HUES6 (cell line): ENCODE results near the gene HIP1.
"Not testable (repeated sequence)": the region's sequence is repeated elsewhere in the genome, so short reads cannot be mapped to it uniquely, and the experiment has no call there.

Experiments
- H3K27ac ChIP-seq: 2 replicates; pipeline ENCODE4 v1.7.0; 2013; ENCODE audit warnings: low read depth, mild to moderate bottlenecking, low read length, inconsistent platforms
- H3K27me3 ChIP-seq: 2 replicates; pipeline ENCODE4 v1.6.1; 2013; ENCODE audit warnings: low read length; ENCODE audit not compliant: control insufficient read depth, insufficient read depth
- H3K36me3 ChIP-seq: 2 replicates; pipeline ENCODE4 v1.6.1; 2013; ENCODE audit warnings: low read length; ENCODE audit not compliant: control insufficient read depth, insufficient read depth
- H3K4me1 ChIP-seq: 2 replicates; pipeline ENCODE4 v1.6.1; 2013; ENCODE audit warnings: low read length; ENCODE audit not compliant: control insufficient read depth, insufficient read depth
- H3K4me3 ChIP-seq: 2 replicates; pipeline ENCODE4 v1.5.1; 2013; ENCODE audit warnings: low read depth, low read length
- H3K9ac ChIP-seq: one replicate; pipeline ENCODE4 v1.6.1; 2013; ENCODE audit warnings: mild to moderate bottlenecking, low read length
- H3K9me3 ChIP-seq: 2 replicates; pipeline ENCODE4 v1.6.1; 2013; ENCODE audit warnings: low read depth, low read length; ENCODE audit not compliant: control insufficient read depth, insufficient read depth

HIP1 gene

DNA sequence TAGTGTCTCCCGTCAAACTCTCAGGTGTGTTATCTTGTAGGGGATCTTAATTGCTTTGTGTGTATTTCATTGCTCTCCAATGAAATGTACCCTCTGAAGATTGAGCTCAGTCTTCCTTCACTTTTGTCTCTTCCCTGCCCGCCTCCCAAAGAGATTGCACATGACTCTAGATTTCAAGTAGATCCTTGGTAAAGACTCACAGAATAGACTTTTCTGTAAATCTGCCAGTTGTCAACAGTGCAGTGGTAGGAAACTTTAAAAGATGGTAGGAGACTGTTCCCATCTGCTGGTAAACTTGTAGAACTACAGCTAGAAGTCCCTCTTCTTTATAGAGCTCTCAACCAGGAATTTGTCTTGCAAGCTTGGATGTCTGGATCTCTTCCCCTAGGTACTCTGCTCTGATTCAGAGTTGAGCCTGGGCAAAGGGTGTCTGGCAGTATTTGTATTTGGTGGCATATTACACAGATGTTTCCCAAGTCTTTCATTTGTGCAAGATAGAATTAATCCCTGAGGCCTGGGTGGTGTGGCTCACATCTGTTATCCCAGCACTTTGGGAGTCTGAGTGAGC lies 23.7 kb upstream of the HIP1 start:
- Histone ChIP-seq H3K4me3 (no peak overlapping the region), H3K27me3 (no peaks in the 10 kb centered on the region), H3K4me1 (no peaks in the 10 kb centered on the region), H3K36me3 (no peaks in the 10 kb centered on the region), H3K27ac (no peak overlapping the region), H3K9me3 (peaks cover 2% of the 10 kb centered on the region; the same call in 1 of the 2 replicates), H3K9ac (no peak overlapping the region)

DNA sequence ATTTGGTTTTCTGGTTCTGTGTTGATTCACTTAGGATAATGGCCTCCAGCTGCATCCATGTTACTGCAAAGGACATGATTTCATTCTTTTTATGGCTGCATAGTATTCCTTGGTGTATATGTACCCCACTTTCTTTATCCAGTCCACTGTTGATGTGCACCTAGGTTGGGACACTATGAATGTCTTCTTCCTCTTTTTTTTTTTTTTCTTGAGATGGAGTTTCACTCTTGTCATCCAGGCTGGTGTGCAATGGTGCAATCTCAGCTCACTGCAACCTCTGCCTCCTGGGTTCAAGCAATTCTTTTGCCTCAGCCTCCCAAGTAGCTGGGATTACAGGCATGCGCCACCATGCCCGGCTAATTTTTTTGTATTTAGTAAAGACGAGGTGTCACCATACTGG lies 23.1 kb upstream of the HIP1 start:
- not testable (repeated sequence) for H3K9ac ChIP-seq, H3K9me3 ChIP-seq, H3K27me3 ChIP-seq, H3K4me3 ChIP-seq, H3K4me1 ChIP-seq, H3K27ac ChIP-seq, H3K36me3 ChIP-seq

DNA sequence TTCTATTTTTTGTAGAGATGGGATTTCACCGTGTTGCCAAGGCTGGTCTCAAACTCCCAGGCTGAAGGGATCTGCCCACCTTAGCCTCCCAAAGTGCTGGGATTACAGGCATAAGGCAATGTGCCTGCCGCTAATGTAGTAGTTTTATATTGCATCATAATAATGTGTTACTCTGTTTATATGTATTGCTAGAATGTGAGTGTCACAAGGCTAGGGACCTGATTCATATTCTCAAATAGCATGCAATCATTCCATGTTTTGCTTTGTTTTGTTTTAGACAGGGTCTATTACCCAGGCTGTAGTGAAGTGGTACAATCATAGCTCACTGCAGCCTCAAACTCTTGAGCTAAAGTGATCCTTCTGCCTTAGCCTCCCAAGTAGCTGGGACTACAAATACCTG lies 19.8 kb upstream of the HIP1 start:
- no peaks in the 10 kb centered on the region for H3K27me3 ChIP-seq
- H3K9ac ChIP-seq, result no peak overlapping the region
- H3K9me3 ChIP-seq, result 0 out of 2 replicates have a peak, but pooled peaks cover 2% of the 10 kb centered on the region
- peaks cover 6% of the 10 kb centered on the region; the same call in 1 of the 2 replicates for H3K4me1 ChIP-seq
- H3K4me3 ChIP-seq, result no peak overlapping the region
- H3K27ac ChIP-seq, result no peak overlapping the region
- no peaks in the 10 kb centered on the region for H3K36me3 ChIP-seq

DNA sequence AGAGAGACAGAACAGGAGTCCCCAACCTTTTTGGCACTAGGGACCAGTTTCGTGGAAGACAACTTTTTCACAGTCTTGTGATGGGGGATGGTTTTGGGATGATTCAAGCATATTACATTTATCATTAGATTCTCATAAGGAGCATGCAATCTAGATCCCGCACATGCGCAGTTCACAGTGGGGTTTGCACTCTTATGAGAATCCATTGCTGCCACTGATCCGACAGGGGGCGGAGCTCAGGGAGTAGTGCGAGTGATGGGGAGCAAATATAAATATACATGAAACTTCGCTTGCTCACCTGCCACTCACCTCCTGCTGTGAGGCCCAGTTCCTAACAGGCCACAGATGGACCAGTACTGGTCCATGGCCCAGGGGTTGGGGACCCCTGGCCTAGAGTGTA lies 19.1 kb upstream of the HIP1 start:
- Histone ChIP-seq H3K9ac (no peak overlapping the region), H3K36me3 (no peaks in the 10 kb centered on the region), H3K4me1 (peaks cover 6% of the 10 kb centered on the region; the same call in 1 of the 2 replicates), H3K4me3 (no peak overlapping the region), H3K9me3 (0 out of 2 replicates have a peak, but pooled peaks cover 2% of the 10 kb centered on the region), H3K27me3 (no peaks in the 10 kb centered on the region), H3K27ac (no peak overlapping the region)

DNA sequence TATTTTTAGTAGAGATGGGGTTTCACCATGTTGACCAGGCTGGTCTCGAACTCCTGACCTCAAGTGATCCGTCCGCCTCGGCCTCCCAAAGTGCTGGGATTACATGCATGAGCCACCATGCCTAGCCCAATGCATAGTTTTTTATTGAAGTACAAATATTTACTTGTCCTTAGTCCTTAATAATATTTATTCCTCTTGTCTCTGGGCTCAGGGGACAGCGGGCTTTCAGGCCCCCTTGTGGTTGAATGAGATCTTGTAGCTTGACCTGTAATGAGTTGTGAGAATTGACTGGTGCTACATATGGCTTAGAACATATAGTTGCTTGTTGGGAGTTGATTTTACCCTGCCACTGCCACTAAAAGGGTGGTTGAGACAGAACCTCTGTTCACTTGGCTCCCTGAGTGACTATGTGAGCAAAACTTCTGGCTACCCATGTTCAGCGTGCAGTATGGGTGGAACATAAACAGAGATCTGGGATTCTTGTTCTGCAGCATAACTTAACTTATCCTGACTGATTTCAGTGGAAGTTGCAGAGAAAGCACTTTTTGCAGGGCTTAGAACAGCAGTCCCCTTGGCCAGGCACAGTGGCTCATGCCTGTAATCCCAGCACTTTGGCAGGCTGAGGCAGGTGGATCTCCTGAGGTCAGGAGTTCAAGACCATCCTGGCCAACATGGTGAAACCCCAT lies 18.4 kb upstream of the HIP1 start:
- H3K27me3 ChIP-seq, result no peaks in the 10 kb centered on the region
- 0 out of 2 replicates have a peak, but pooled peaks cover 2% of the 10 kb centered on the region for H3K9me3 ChIP-seq
- no peak overlapping the region for H3K4me3 ChIP-seq
- peaks cover 6% of the 10 kb centered on the region; the same call in 1 of the 2 replicates for H3K4me1 ChIP-seq
- H3K36me3 ChIP-seq, result no peaks in the 10 kb centered on the region
- no peak overlapping the region for H3K27ac ChIP-seq
- H3K9ac ChIP-seq, result no peak overlapping the region

DNA sequence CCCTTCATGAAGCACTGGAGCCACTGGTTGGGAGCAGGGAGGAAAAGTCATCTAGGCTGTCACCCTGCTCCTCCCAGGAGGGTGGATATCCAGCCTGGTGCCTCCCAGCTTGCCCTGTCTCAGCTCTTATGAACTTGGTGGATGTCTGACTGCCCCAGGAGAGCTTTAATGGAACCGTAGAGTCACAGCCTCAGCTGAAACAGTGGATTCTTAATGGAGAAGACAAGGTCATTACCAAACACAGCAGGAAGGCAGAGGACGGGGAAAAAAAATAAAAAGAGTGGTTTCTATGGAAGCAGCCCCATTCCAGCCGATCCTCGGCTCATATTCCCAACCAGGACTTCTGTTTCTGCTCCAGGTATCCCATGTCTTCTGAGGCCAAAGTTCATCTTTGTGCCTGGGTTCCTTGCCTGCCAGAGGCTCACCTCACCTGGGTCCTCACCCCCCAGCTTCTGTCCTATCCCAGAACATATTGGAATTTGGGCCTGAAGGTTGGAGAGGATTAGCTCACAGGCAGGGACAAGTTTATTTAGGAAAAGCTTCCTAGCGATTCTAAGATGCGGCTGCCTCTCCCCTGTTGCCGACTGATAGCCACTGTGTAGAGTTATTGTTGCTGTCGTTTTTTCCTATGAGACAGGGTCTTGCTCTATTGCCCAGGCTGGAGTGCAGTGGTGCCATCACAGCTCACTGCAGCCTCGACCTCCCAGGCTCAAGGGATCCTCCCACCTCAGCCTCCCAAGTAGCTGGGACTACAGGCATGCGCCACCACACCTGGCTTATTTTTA lies 17.7 kb upstream of the HIP1 start:
- Histone ChIP-seq H3K27ac (no peak overlapping the region), H3K9me3 (0 out of 2 replicates have a peak, but pooled peaks cover 2% of the 10 kb centered on the region), H3K9ac (no peak overlapping the region), H3K4me1 (peaks cover 6% of the 10 kb centered on the region; the same call in 1 of the 2 replicates), H3K36me3 (no peaks in the 10 kb centered on the region), H3K4me3 (no peak overlapping the region), H3K27me3 (no peaks in the 10 kb centered on the region)

DNA sequence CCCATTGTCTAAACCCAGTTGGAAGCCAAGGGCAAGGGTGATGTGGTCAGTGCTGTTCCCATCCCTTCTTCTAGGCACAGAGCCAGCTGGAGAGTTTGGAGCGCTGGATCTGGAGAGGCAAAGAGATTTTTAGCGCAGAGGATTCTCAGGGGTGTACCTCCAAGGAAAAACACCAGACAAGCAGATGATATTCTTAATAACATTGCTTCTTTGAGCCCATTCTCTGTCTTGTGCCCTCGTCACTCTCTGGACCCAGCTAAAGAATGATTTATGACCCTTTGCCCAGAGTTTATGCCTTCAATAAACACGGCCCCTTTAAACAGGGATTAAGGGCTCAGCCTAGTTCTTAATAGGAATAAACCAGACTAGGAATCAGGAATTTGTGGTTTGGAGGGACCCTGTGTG lies 4.7 kb upstream of the HIP1 start:
- peaks cover under 1% of the 10 kb centered on the region; the same call in 1 of the 2 replicates for H3K27me3 ChIP-seq
- H3K4me1 ChIP-seq, result peaks cover 9% of the 10 kb centered on the region

DNA sequence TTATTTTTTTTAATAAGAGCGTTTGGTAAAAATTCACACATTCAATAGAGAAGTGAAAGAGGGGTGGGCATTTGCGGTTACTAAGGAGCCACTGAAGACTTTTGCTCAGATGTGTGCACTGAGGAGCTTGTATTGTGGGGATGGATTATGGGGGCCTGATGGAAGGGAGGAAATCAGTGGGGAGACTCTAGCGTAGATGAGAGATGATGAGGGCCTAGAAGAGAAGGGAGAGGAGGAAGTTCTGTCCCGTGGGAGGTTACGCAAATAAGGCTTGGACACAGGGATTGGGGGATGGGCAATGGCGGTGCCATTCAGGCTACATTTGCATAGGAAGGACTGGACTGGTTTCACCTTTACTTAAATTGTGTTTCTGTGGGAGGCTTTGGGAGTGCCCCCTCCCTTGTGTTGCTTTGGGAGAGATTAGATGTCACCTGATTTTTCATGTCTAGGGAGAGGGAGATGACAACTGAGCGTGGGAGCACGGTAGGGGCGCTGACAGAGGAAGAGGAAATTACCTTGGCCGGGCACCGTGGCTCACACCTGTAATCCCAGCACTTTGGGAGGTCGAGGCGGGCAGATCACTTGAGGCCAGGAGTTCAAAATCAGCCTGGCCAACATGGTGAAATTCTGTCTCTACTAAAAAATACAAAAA lies 2.2 kb upstream of the HIP1 start:
- Histone ChIP-seq H3K4me1 (peaks cover 16% of the 10 kb centered on the region), H3K4me3 (peak overlapping the region; percentile 11; the same call in 1 of the 2 replicates), H3K9ac (no peak overlapping the region), H3K36me3 (no peaks in the 10 kb centered on the region), H3K27ac (no peak overlapping the region), H3K9me3 (no peaks in the 10 kb centered on the region), H3K27me3 (peaks cover 10% of the 10 kb centered on the region)

More for the DNA sequence above, 4.7 kb upstream of the HIP1 start:
- no peak overlapping the region for H3K9ac ChIP-seq
- H3K36me3 ChIP-seq, result no peaks in the 10 kb centered on the region
- H3K9me3 ChIP-seq, result no peaks in the 10 kb centered on the region
- no peak overlapping the region for H3K27ac ChIP-seq
- no peak overlapping the region for H3K4me3 ChIP-seq

DNA sequence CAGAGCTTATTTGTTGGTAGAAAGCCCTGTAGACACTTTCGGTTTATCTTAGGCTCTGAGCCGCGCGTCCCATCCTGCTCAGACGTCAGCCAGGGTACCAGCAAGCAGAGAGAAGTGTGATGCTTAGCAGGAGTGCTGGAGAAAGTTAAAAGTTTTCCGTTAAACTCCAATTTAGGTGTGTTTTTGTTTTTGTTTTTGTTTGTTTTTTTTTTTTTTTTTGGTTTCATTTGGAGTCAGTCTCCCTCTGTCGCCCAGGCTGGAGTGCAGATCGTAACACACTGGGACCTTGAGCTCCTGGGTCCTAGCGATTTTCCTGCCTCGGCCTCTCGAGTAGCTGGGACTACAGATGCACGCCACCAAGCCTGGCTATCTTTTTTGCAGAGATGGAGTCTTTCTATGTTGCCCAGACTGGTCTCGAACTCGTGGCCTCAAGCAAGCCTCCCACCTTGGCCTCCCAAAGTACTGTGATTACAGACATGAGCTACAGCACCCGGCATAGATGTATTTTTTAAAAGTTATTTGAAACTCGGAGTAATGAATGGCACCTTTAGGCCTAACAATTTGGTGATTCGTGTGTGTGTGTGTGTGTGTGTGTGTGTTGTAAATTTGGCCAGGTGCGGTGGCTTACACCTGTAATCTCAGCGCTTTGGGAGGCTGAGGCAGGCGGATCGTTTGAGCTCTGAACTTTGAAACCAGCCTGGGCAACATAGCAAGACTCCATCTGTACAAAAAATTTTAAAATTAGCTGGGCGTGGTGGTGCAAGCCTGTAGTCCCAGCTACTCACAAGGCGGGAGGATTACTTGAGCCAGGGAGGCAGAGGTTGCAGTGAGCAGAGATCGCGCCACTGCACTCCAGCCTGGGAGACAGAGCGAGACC lies 1.3 kb upstream of the HIP1 start:
- no peak overlapping the region for H3K27ac ChIP-seq

More for the DNA sequence above, 1.3 kb upstream of the HIP1 start:
- Histone ChIP-seq H3K4me3 (peak overlapping the region; percentile 99), H3K27me3 (peaks cover 10% of the 10 kb centered on the region), H3K36me3 (no peaks in the 10 kb centered on the region), H3K4me1 (peaks cover 17% of the 10 kb centered on the region), H3K9me3 (no peaks in the 10 kb centered on the region), H3K9ac (peak overlapping the region; percentile 18)
